NCI-H187 (cell line): ENCODE results near the gene SMAD5.

ENCODE experiments used
- DNase-seq, 2 experiments: peaks; one replicate each; lab custom pipeline; 2025; lab: John Stamatoyannopoulos, UW

The SMAD5 gene

GRCh38 chr5:136197462-136198142 is 65.0 kb downstream of the SMAD5 start:
- DNase-seq, result no peak

DNA sequence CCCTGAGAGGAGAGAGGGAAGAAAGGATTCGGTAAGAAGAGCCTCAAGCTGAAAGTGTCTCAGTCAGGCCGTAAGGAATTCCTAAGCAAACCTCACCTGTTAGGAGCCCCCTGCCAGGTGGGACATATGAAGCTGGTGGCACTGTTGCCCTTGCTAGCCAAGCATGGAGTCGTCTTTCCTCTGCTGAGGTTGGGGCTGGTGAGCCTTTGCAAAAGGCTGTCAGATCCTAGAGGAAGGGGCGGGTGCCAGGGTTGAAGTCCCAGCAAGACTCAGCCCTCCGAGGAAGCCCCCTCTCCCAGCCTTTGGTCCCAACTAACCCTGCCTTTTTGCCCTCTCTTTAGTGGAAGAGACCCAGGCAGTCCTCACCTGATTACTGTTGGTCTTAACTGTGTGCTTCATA is 65.8 kb downstream of the SMAD5 start:
- DNase-seq, result no peak

DNA sequence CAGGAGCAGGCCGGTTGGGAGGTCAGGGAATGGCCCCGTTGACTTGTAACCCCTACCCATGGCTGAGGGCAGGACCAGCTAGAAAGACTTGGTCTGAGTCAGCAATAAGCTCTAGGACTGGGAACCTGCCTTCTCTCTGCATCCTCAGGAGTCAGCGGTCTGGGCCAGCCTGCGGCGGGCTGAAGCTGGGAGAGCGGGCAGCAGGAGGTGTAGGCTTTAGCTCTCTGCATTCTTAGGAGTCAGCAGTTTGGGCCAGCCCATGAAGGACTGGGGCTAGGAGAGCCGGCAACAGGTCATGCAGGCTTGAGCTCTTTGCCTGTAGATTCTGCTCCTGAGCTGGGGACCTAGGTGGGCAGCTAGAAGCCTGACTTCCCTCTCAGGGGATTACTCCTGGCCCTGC is 66.8 kb downstream of the SMAD5 start:
- no peak for DNase-seq

DNA sequence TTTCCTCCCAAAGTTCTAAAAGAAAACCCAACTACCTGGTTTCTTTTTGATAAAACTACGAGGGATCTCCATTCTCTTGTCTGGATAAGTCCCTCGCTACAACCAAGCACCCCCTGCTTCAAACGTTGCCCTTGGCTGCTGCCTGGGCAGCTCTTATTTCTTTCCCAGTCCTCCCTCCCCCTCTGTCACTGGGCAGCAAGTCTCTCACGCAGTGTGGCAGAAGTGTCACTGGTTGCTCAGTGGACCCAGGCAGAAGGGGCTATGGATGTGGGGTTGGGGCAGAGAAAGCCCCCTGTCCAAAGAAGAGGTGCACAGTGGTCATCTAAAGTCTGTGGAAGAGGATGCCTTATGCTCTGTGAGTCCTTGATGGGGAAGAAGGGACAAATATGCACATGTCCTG is 67.5 kb downstream of the SMAD5 start:
- no peak for DNase-seq

DNA sequence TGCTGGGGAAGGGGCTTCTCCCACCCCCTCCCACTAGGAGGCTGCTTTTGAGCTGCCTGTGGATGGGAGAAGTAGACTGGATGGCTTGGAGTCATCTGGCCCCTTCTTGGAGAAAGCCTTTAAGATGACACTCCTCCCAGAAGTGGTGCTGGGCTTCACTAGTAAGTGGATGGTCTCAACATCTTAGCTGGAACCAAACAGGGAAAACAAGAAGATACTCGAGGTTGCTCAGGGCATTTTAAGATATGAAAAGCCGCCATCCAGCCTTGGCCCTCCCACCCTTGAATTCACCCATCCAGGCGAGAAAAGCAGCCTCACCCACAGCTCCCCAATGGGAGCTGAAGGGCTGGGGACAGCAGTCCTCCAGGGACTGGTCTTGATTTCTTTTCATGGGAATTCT is 68.1 kb downstream of the SMAD5 start:
- no peak for DNase-seq

GRCh38 chr5:136201870-136202269 is 69.2 kb downstream of the SMAD5 start:
- no peak for DNase-seq

GRCh38 chr5:136202469-136203205 is 70.0 kb downstream of the SMAD5 start:
- DNase-seq, result no peak

GRCh38 chr5:136203303-136203922 is 70.8 kb downstream of the SMAD5 start:
- no peak for DNase-seq

DNA sequence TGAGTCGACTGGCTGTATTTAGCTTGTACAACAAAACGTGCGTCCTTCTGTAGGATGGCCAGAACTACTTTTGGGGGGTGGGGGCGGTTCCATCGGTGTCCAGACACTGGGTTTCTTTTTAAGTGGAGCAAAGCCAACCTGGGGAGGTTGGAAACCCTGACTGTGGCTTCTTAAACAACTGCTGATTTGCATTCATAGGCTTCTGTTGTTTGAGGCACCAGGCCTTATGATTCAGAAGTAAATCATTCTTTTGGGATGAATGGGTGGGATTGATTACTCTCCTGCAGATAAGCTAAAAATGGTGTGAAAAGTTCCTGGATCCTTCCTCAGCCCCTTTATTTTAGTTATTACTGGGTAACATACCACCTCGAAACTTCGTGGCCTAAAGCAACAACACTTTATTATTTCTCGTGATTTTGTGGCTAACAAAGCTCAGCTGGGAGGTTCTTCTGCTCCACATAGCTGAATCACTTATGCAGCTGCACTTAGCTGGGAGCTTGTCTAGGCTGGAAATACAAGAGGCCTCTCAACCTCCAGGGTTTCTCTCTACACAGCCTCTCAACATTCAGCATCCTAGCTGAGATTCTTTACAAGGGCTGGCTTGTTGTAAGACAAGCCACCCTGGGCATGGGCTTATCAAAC is 72.5 kb downstream of the SMAD5 start:
- DNase-seq, result no peak

DNA sequence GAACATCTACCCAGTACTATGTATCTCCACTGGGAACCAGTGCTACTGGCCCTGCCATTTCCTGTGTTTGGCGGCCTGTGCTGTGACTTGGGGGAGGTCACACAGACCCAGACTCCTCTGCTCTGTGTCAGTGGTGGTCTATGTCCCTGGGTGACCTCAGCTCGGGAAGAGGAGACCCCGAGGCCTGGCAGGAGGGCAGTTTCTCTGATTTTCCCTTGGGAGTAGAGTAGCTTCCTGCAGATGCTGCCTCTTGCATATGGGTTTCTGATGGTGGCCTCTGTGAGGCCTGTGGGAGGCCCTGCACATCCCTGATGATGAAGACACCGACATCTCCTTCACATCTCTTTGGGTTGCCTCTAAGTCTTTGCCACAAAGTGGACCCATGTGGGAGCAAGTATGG is 73.3 kb downstream of the SMAD5 start:
- DNase-seq, result no peak

GRCh38 chr5:136206361-136206760 is 73.7 kb downstream of the SMAD5 start:
- no peak for DNase-seq

DNA sequence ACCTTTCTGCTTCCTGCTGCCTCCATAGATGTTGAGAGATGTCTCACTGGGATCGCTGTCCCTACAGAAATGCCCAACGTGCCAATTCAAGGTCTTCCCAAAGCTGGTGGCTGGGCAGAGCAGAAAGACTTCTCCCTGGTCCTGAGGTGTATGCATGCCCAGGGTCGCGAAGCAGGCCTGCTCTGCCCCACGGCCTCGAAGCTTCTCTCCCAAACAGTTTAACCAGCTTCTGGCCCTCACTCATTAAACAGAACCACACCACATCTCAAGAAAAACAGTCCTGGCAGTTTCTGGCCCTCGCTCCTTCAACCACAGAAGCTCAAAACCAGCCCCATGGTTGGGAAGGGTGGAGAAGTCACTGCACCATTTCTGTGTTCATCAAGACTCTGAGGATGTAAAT is 75.0 kb downstream of the SMAD5 start:
- no peak for DNase-seq

DNA sequence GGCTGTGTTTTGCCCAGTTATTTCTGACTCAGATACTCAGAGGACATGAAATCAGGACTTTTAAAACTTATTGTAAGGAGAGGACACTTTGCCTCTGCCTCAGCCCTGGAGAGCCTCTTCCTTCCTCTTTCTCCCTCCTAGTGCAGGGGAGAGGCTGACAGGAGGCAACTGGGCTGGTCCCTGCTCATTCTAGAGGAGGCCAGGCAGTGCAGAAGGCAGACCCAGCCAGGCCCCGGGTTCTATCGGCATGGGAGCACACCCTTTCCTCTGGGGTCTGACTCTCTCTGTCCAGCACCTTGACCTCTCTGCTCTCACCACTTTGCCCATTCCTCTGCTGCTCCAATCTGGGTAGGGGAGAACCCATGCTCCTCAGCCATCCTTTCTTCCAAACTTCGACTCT is 76.3 kb downstream of the SMAD5 start:
- DNase-seq, result no peak

GRCh38 chr5:136209346-136209910 is 76.8 kb downstream of the SMAD5 start:
- DNase-seq, result no peak

DNA sequence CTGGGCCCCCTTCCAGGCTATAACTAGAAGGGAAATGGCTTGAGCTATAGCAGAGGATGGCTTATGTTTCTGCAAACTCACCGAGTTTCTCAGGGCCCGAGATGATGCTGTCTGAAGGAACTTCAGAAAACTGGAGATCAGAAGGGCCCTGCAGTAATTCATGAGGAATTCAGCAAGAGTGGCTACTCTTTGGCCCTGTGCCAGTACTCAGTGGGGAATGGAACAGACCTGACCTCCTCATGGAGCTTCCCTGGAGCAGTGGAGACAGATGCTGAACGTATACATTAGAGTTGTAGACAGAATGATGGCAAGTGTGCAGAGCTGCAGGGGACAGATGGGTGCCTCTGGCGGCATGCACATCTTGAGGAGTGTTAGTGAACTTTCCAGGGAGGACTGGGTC is 77.6 kb downstream of the SMAD5 start:
- DNase-seq, result no peak

DNA sequence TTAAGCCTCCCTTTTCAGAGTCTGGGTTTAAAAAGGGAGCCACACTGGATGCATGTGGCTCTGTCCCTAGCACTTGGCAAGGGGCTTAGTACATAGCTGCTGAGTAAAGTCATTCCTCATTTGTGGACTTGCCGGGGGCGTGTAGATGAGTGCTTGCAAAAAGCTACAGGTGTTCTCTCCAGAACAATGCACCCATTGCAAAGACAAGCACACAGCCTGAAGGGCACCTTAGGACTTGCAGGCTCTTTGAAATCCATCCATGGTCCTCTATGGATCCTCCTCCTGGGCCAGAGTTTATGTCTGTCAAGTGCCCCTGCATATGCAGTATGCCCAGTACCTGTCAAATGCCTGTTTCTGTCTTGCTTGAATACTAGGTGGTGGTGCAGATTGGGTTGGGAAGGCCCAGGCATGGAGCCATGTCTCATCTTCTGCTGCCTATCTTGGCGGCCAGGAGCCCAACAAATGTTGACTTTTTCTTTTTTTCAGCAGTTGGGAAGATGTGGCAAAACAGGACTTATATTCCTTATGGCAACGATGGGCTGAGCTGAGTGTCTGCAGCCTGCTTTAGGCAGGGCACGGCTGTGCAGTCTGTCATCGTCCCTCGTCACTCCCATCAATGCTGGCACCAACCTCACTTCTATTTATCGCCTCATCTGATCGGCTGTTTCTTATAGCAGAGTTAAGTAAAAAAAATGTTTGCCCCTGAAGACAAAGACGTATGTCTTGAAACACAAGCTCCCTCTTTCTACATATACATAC is 78.8 kb downstream of the SMAD5 start:
- DNase-seq, result no peak

- peak; percentile 16 to 36 for DNase-seq
Observed at GRCh38 chr5:136212252-136212721, 79.6 kb downstream of the SMAD5 start.

DNA sequence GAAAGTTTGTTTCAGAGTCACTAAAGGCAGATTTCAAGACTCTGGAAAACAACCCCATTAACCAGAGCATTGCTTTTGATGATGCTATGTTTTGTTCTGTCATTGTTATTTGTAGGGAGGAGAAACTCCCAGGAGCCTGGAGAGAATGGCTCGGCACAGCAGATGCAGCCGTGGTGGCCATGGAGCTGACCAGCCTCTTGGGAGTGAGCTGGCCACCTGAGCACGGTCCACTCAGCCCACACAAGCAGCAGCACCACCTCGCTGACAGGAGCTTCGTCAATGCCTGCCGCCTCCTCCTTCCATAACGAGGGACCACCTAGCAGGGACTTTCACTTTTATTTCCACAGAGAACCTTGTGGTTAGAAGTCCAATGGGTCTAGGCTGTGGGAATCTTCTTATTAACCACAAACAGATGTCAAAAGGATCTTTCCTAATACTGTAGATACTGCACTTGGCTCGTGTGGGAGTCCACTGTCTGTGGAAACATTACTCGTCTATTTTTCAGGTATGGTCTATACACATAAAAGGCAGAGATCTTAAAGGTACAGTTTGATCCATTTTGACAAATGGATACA is 81.4 kb downstream of the SMAD5 start:
- DNase-seq, result no peak

DNA sequence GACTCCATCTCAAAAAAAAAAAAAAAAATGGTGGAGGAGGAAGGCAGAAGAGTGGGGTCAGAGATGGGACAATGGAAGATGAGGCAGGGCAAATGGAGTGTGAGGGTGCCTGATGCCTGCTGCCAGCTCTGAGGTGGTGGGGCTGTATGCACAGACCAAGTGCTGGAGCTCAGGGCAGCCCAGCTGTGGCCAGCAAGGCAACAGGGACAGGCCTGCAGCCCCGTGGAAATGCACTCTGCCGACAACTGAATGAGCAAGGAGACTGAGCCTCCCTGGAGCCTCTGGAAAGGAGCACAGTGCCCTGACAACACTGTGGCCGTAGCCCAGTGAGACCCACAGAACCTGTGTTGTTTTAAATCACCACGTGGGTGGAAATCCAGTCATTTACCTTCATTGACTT is 83.2 kb downstream of the SMAD5 start:
- DNase-seq, result no peak

DNA sequence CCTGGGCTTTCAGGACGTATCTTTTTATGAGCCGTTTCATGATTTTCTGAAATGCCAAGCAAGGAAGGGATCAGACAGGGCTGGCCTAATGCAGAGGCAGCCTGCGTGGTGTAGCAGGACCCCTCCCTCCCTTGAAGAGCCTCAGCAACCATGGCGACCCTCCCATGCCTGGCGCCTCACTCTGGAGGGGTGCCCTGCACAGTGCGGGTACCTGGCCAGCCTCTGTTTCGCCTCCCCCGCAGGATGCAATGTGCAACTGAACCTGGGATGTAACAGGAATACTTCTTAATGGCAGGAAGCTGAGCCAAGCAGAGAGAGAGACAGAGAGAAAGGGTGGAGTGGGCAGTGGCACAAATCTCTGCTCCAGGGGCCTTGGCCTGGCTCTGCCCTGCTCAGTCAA is 83.6 kb downstream of the SMAD5 start:
- DNase-seq, result no peak

GRCh38 chr5:136221340-136221739 is 88.7 kb downstream of the SMAD5 start:
- DNase-seq, result no peak
